HepG2 (cell line): ENCODE measurements around the gene MPIG6B. TPM values are rescaled to one million over a fixed set of nuclear protein-coding genes. Genes with fewer than 3 reads are reported as not detected.

Experiments
- ATAC-seq: fragments of 200-7000 bp; cut with Tn5 transposase; 3 replicates; pipeline ENCODE4 v1.9.1; 2020; ENCODE audit warnings: mild to moderate bottlenecking, moderate library complexity
- BruUV-seq: library from RNA; stranded (reverse); fragments of 400-500 nt; replicated peaks from 2 replicates; lab custom pipeline; 2021; lab: Mats Ljungman, UMichigan
- CTCF ChIA-PET: fragments of 300-600 bp; formaldehyde crosslinking; extraction: SDS; loops from one replicate; lab custom pipeline; 2021; ENCODE audit warnings: low total read pairs, inconsistent platforms, low intra/inter-chr PET ratio; lab: Yijun Ruan, JAX
- POLR2A ChIA-PET: fragments of 350-600 bp; sonication (Branson Sonifier 250); formaldehyde crosslinking; loops from one replicate; lab custom pipeline; 2020; ENCODE audit warnings: antibody characterized with exemption, inconsistent platforms; lab: Yijun Ruan, JAX
- DNase-seq: peaks from one replicate; pipeline ENCODE4 v3.0.0-alpha.2; 2015; ENCODE audit warnings: low spot score
- FAIRE-seq: peaks from 3 replicates; lab custom pipeline; 2011; peaks lifted over from hg19 to GRCh38; lab: Jason Lieb, UNC
- H2AFZ ChIP-seq: one replicate; pipeline ENCODE4 v1.6.1; 2011; ENCODE audit warnings: low read length, inconsistent platforms
- H3K27ac ChIP-seq: fragments of 300-600 bp; 3 replicates; pipeline ENCODE4 v1.8.0; 2011; ENCODE audit warnings: mixed run types, mild to moderate bottlenecking, mixed read lengths, low read length, inconsistent platforms; ENCODE audit not compliant: insufficient read depth; ENCODE audit errors: extremely low read length
- H3K27me3 ChIP-seq, 2 experiments: fragments of 200-600 bp in 1 of 2; 2 replicates in 1 of 2; 3 replicates in 1 of 2; pipeline versions ENCODE4 v1.6.0 to v1.8.0; 2011; ENCODE audit warnings: low read length in 2 of 2, mild to moderate bottlenecking in 2 of 2, moderate library complexity in 2 of 2, inconsistent platforms in 1 of 2; ENCODE audit not compliant: insufficient read depth in 2 of 2, control insufficient read depth in 1 of 2
- H3K36me3 ChIP-seq, 2 experiments: fragments of 200-600 bp in 1 of 2; replicated peaks in 1 of 2; 2 replicates in 1 of 2; 3 replicates in 1 of 2; pipeline versions ENCODE4 v1.5.1 to v1.8.0; 2011; ENCODE audit warnings: low read length in 2 of 2, inconsistent platforms in 1 of 2; ENCODE audit not compliant: insufficient read depth in 2 of 2, control insufficient read depth in 1 of 2
- H3K4me1 ChIP-seq: 2 replicates; pipeline ENCODE4 v1.5.1; 2012; ENCODE audit warnings: low read length, inconsistent platforms; ENCODE audit not compliant: insufficient read depth
- H3K4me2 ChIP-seq: 2 replicates; pipeline ENCODE4 v1.6.0; 2011; ENCODE audit warnings: low read depth, low read length, inconsistent platforms
- H3K4me3 ChIP-seq, 3 experiments: fragments of 200-600 bp in 1 of 3; sonication (generic), shearing (Covaris generic) in 1 of 3; replicated peaks in 1 of 3; 2 replicates each; pipeline ENCODE4 v1.5.1; 2011 to 2016; ENCODE audit warnings: low read length in 3 of 3, inconsistent platforms in 2 of 3, low read depth in 2 of 3, mild to moderate bottlenecking in 2 of 3, control low read depth in 1 of 3, mixed read lengths in 1 of 3; ENCODE audit not compliant: insufficient read depth in 1 of 3
- H3K79me2 ChIP-seq: one replicate; pipeline ENCODE4 v1.6.1; 2011; ENCODE audit warnings: low read length, inconsistent platforms; ENCODE audit not compliant: insufficient read depth
- H3K9ac ChIP-seq: 2 replicates; pipeline ENCODE4 v1.6.0; 2011; ENCODE audit warnings: mild to moderate bottlenecking, low read depth, low read length, inconsistent platforms; ENCODE audit not compliant: insufficient read depth
- H3K9me3 ChIP-seq: 2 replicates; pipeline ENCODE4 v1.5.1; 2012; ENCODE audit warnings: mild to moderate bottlenecking, low read length
- H4K20me1 ChIP-seq: 2 replicates; pipeline ENCODE4 v1.6.0; 2011; ENCODE audit warnings: inconsistent platforms, mild to moderate bottlenecking, low read length, moderate library complexity; ENCODE audit not compliant: insufficient read depth
- ATF7 ChIP-seq, 2 experiments: fragments of 450-650 bp in 1 of 2; sonication (generic) in 1 of 2; formaldehyde crosslinking in 1 of 2; IDR thresholded peaks; 2 replicates each; pipeline versions ENCODE4 v1.4.0 to v1.6.1; 2016 to 2020; ENCODE audit warnings: antibody characterized with exemption in 1 of 2, mild to moderate bottlenecking in 1 of 2, missing genetic modification reagents in 1 of 2
- CREB1 ChIP-seq, 2 experiments: fragments of 450-650 bp in 1 of 2; IDR thresholded peaks; 2 replicates each; pipeline ENCODE4 v1.6.1; 2016 to 2017; ENCODE audit warnings: control low read depth in 1 of 2, mild to moderate bottlenecking in 1 of 2, missing compliant biosample characterization in 1 of 2, missing genetic modification characterization in 1 of 2
- FLYWCH1 ChIP-seq: sonication (generic); formaldehyde crosslinking; IDR thresholded peaks from 2 replicates; pipeline ENCODE4 v1.8.1; 2023; ENCODE audit warnings: mild to moderate bottlenecking, missing genetic modification reagents
- FOXP1 ChIP-seq, 2 experiments: fragments of 450-650 bp in 1 of 2; IDR thresholded peaks; 2 replicates each; pipeline ENCODE4 v1.6.1; 2017 to 2018; ENCODE audit warnings: antibody characterized with exemption in 1 of 2
- HHEX ChIP-seq: IDR thresholded peaks from 2 replicates; pipeline ENCODE4 v1.6.1; 2016; ENCODE audit warnings: control low read depth
- KDM5B ChIP-seq: sonication (generic); formaldehyde crosslinking; IDR thresholded peaks from 2 replicates; pipeline ENCODE4 v1.4.0; 2020; ENCODE audit warnings: missing genetic modification reagents, mild to moderate bottlenecking, borderline replicate concordance
- MYNN ChIP-seq: sonication (generic); formaldehyde crosslinking; IDR thresholded peaks from 2 replicates; pipeline ENCODE4 v1.4.0; 2020; ENCODE audit warnings: mild to moderate bottlenecking, low read depth, missing genetic modification reagents
- PHF21A ChIP-seq: sonication (generic); formaldehyde crosslinking; IDR thresholded peaks from 2 replicates; pipeline ENCODE4 v1.5.0; 2020; ENCODE audit warnings: mild to moderate bottlenecking, missing genetic modification reagents
- SP4 ChIP-seq: sonication (generic); formaldehyde crosslinking; IDR thresholded peaks from 2 replicates; pipeline ENCODE4 v1.8.1; 2023; ENCODE audit warnings: mild to moderate bottlenecking, missing genetic modification reagents
- YY1 ChIP-seq: IDR thresholded peaks from 2 replicates; pipeline ENCODE4 v1.6.1; 2011; ENCODE audit warnings: low read length, low read depth, moderate library complexity, mild to moderate bottlenecking; ENCODE audit not compliant: insufficient read depth, insufficient replicate concordance
- ZNF605 ChIP-seq: sonication (generic); formaldehyde crosslinking; IDR thresholded peaks from 2 replicates; pipeline ENCODE4 v1.8.0; 2022; ENCODE audit warnings: mild to moderate bottlenecking, missing genetic modification reagents
- ZSCAN29 ChIP-seq: sonication (generic); formaldehyde crosslinking; conservative IDR thresholded peaks from 2 replicates; pipeline ENCODE4 v1.4.0; 2020; ENCODE audit warnings: mild to moderate bottlenecking, missing genetic modification reagents
- WGBS: methylation state at CpG from one replicate; pipeline ENCODE4 v1.1.6; 2017; ENCODE audit warnings: low lambda C conversion rate; 5-methylcytosine and 5-hydroxymethylcytosine counted together
- in situ Hi-C: cut with HindIII; loops from 2 replicates; pipeline ENCODE4 v1.10.0; 2017; ENCODE audit warnings: low pct_unique_long_range_greater_than_20kb; ENCODE audit not compliant: extremely low pct_ligation_motif_present
- intact Hi-C: fragments of 100-400 bp; cut with micrococcal nuclease; formaldehyde crosslinking; loops from one replicate; pipeline ENCODE4 v1.10.0; 2022; ENCODE audit not compliant: unreplicated experiment
- polyA plus RNA-seq, 8 experiments: library from polyadenylated mRNA; depleted of rRNA in 3 of 8; stranded (reverse) in 7 of 8; unstranded in 1 of 8; fragments of >200 nt; fragmentation: Illumina TruSeq in 4 of 8; extraction: Trizol in 4 of 8; gene quantifications; 2 replicates each; pipeline versions ENCODE4 v1.2.1 to v1.2.3, GENCODE V29; 2011 to 2016; ENCODE audit warnings: low read depth in 4 of 8, missing spikeins in 1 of 8, mixed read lengths in 1 of 8; ENCODE audit not compliant: insufficient read depth in 1 of 8
- total RNA-seq, 5 experiments: library from RNA; depleted of rRNA; stranded (reverse); fragments of >200 nt; fragmentation: Illumina TruSeq; extraction: Trizol; gene quantifications; 2 replicates each; pipeline ENCODE4 v1.2.3, GENCODE V29; 2016; ENCODE audit warnings: low read depth in 1 of 5
- TF ChIP-seq, protein P1 (sequence below), 2 experiments: sonication (generic) in 1 of 2; formaldehyde crosslinking in 1 of 2; IDR thresholded peaks; 2 replicates each; pipeline versions ENCODE4 v1.5.1 to v1.6.1; 2011 to 2020; ENCODE audit warnings: borderline replicate concordance in 1 of 2, low read depth in 1 of 2, low read length in 1 of 2, mild to moderate bottlenecking in 1 of 2, missing genetic modification reagents in 1 of 2, moderate library complexity in 1 of 2
- TF ChIP-seq, protein P2 (sequence below): IDR thresholded peaks from 2 replicates; pipeline ENCODE4 v1.6.1; 2016; ENCODE audit warnings: low read depth, borderline replicate concordance
- TF ChIP-seq, protein P3 (sequence below): IDR thresholded peaks from 2 replicates; pipeline ENCODE4 v1.6.1; 2016; ENCODE audit warnings: mild to moderate bottlenecking, missing biosample characterization, missing genetic modification reagents

The MPIG6B gene
- total and polyA plus RNA-seq, 2 of the 13 experiments (the other 11 are each of a cell fraction or from before 2014, with no cell fraction given) = not detected

DNA sequence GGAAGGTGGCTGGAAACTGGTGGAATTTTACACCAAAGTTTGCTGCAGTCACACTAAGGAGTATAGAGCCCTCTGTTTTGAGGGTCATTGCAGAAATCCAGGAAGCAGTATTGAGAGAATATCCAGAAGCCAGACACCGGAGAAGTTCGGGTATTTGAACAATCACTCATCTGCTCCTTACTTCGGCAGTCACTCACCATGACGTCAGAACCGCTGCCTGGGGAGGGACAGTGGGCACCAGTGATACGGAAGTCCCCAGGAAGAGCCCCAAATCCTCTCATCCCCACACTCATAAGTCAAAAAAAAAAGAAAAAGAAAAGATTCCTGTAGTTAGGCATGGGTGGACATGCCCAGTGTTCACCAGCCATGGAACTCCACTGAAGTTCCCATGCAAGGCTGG is 46.3 kb upstream of the MPIG6B start:
- H3K27ac ChIP-seq = no peak overlapping the region
- H2AFZ ChIP-seq = no peak overlapping the region
- 51% methylated on average over 6 of the region's 6 CpGs for WGBS
- CTCF ChIA-PET = no interaction called here
- H3K79me2 ChIP-seq = no peaks in the 10 kb centered on the region
- no peaks in the 10 kb centered on the region for H3K9me3 ChIP-seq
- peaks cover 11% of the 10 kb centered on the region for H3K4me1 ChIP-seq
- POLR2A ChIA-PET = no interaction called here
- in situ Hi-C loops (no loop called here), intact Hi-C loops (no loop called here)
- ATAC-seq (no peak), DNase-seq (no peak), FAIRE-seq (no peak)
- H3K9ac ChIP-seq = no peak overlapping the region
- H4K20me1 ChIP-seq = no peaks in the 10 kb centered on the region
- peak; percentile 67 for TF ChIP-seq ATF7 (IDR thresholded peaks at IDR 0.05)
- TF ChIP-seq ATF7 (CRISPR knock-in tag; IDR thresholded peaks at IDR 0.05) = no peak
- no peak for TF ChIP-seq PHF21A (CRISPR knock-in tag)
- TF ChIP-seq CREB1 (IDR thresholded peaks at IDR 0.05) = peak; percentile 85
- no peak for TF ChIP-seq CREB1 (CRISPR knock-in tag; IDR thresholded peaks at IDR 0.05)
- peaks cover 6 to 9% of the 10 kb centered on the region in 2 experiments; a peak in 4 of 5 replicates for H3K36me3 ChIP-seq
- no TSS peak for BruUV-seq
- H3K27me3 ChIP-seq = no peaks in the 10 kb centered on the region
- no peak overlapping the region for H3K4me2 ChIP-seq
- no peak overlapping the region for H3K4me3 ChIP-seq

DNA sequence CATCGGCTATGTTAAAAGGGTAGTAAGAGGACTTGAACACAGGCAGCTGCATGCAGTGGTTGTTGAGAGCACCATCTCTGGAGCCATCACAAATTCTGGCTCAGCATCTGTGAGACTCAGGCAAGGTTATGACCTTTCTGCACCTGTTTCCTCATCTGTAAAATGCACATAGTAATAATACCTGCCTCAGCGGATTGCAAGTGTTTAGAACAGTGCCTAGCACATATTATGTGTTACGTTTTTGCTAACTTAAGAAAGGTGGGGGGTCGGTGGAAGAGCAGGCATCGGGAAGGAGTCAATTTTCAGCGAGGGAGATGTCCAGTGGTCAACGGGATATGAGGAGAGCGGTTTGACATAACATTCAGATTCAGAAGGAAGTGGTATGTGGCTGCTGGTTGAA is 45.2 kb upstream of the MPIG6B start:
- Histone ChIP-seq H3K4me1 (peaks cover 22% of the 10 kb centered on the region), H3K9ac (no peak overlapping the region), H4K20me1 (no peaks in the 10 kb centered on the region), H3K4me3 (no peak overlapping the region), H3K27ac (no peak overlapping the region), H3K9me3 (no peaks in the 10 kb centered on the region), H2AFZ (no peak overlapping the region), H3K36me3 (no peaks in the 10 kb centered on the region; a peak in 1 of 5 replicates), H3K27me3 (no peaks in the 10 kb centered on the region), H3K4me2 (no peak overlapping the region), H3K79me2 (no peaks in the 10 kb centered on the region)
- WGBS = 37% methylated on average over 8 of the region's 8 CpGs
- intact Hi-C loops = no loop called here
- CTCF ChIA-PET = no interaction called here
- POLR2A ChIA-PET = interaction anchor here (1.0 to 1.5 kb wide), 2 partner anchors 25 to 268 kb away, joined by 3 read pairs; partner anchors contain the start of genes ABHD16A and CFB
- FAIRE-seq = no peak
- in situ Hi-C loops = no loop called here
- ATAC-seq = no peak
- DNase-seq = no peak
- BruUV-seq = no TSS peak
- TF ChIP-seq SP4 (CRISPR knock-in tag) (no peak), ZNF605 (CRISPR knock-in tag) (no peak), MYNN (no peak), ZSCAN29 (CRISPR knock-in tag) (no peak), YY1 (no peak), FOXP1 (IDR thresholded peaks at IDR 0.05) (no peak), FOXP1 (CRISPR knock-in tag; IDR thresholded peaks at IDR 0.05) (no peak), HHEX (CRISPR knock-in tag) (no peak), KDM5B (CRISPR knock-in tag) (no peak), FLYWCH1 (CRISPR knock-in tag) (no peak)
- TF ChIP-seq, protein P1, sequence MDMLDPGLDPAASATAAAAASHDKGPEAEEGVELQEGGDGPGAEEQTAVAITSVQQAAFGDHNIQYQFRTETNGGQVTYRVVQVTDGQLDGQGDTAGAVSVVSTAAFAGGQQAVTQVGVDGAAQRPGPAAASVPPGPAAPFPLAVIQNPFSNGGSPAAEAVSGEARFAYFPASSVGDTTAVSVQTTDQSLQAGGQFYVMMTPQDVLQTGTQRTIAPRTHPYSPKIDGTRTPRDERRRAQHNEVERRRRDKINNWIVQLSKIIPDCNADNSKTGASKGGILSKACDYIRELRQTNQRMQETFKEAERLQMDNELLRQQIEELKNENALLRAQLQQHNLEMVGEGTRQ (IDR thresholded peaks at IDR 0.05; ENCODE audit: low read depth, low read length) = no peak
- TF ChIP-seq, protein P1 (CRISPR knock-in tag; IDR thresholded peaks at IDR 0.05; ENCODE audit: borderline replicate concordance) = no peak
- TF ChIP-seq, protein P2, sequence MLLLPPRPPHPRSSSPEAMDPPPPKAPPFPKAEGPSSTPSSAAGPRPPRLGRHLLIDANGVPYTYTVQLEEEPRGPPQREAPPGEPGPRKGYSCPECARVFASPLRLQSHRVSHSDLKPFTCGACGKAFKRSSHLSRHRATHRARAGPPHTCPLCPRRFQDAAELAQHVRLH (CRISPR knock-in tag) = no peak
- TF ChIP-seq, protein P3, sequence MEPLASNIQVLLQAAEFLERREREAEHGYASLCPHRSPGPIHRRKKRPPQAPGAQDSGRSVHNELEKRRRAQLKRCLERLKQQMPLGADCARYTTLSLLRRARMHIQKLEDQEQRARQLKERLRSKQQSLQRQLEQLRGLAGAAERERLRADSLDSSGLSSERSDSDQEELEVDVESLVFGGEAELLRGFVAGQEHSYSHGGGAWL (CRISPR knock-in tag) = no peak
